GM23338 (cell line): ENCODE results near the gene EFCAB6. TPM values are rescaled to one million over a fixed set of nuclear protein-coding genes. Genes with fewer than 3 reads are reported as not detected.

Experiments used
- ATAC-seq: fragments of 200-7000 bp; cut with Tn5 transposase; 3 replicates; pipeline ENCODE4 v1.9.1; 2020
- DNase-seq: peaks from one replicate; pipeline ENCODE4 v3.0.0-alpha.2; 2015; ENCODE audit warnings: low spot score
- H2AFZ ChIP-seq: fragments of 200-600 bp; sonication (generic); 2 replicates; pipeline ENCODE4 v1.8.0; 2016; ENCODE audit warnings: antibody characterized with exemption, mild to moderate bottlenecking, moderate library complexity
- H3F3A ChIP-seq: fragments of 200-600 bp; sonication (generic); replicated peaks from 2 replicates; pipeline ENCODE4 v1.8.0; 2017; ENCODE audit warnings: antibody characterized with exemption, mixed run types, low read depth
- H3K27ac ChIP-seq: fragments of 200-600 bp; sonication (generic); 2 replicates; pipeline ENCODE4 v1.6.1; 2016; ENCODE audit warnings: low read depth
- H3K27me3 ChIP-seq: fragments of 200-600 bp; sonication (generic); 2 replicates; pipeline ENCODE4 v1.8.0; 2016; ENCODE audit warnings: mild to moderate bottlenecking, mixed run types, moderate library complexity; ENCODE audit not compliant: insufficient read depth
- H3K36me3 ChIP-seq: fragments of 200-600 bp; sonication (generic); 2 replicates; pipeline ENCODE4 v1.8.0; 2016; ENCODE audit warnings: mild to moderate bottlenecking; ENCODE audit not compliant: insufficient read depth
- H3K4me1 ChIP-seq: fragments of 200-600 bp; sonication (generic); 2 replicates; pipeline ENCODE4 v1.8.0; 2016; ENCODE audit warnings: mild to moderate bottlenecking, moderate library complexity; ENCODE audit not compliant: insufficient read depth
- H3K4me2 ChIP-seq: fragments of 200-600 bp; sonication (generic); 2 replicates; pipeline ENCODE4 v1.7.1; 2017; ENCODE audit warnings: mixed run types
- H3K4me3 ChIP-seq: fragments of 200-600 bp; sonication (generic); 2 replicates; pipeline ENCODE4 v1.6.1; 2016; ENCODE audit warnings: mixed run types
- H3K79me2 ChIP-seq: fragments of 200-600 bp; sonication (generic); replicated peaks from 2 replicates; pipeline ENCODE4 v1.8.0; 2017; ENCODE audit warnings: mild to moderate bottlenecking; ENCODE audit not compliant: insufficient read depth
- H3K9me2 ChIP-seq: fragments of 200-600 bp; sonication (generic); 2 replicates; pipeline ENCODE4 v1.8.0; 2017; ENCODE audit not compliant: insufficient read depth
- H4K20me1 ChIP-seq: fragments of 200-600 bp; sonication (generic); replicated peaks from 2 replicates; pipeline ENCODE4 v1.8.0; 2017; ENCODE audit warnings: mild to moderate bottlenecking; ENCODE audit not compliant: insufficient read depth
- H3K27ac Mint-ChIP-seq: 2 replicates; pipeline ENCODE4 v1.8.0; 2020; ENCODE audit warnings: inconsistent platforms, mild to moderate bottlenecking, moderate library complexity, mixed read lengths
- H3K27me3 Mint-ChIP-seq: 3 replicates; pipeline ENCODE4 v1.8.0; 2022; ENCODE audit warnings: low read depth, mild to moderate bottlenecking, moderate library complexity, mixed read lengths, inconsistent platforms; ENCODE audit not compliant: insufficient read depth, poor library complexity
- H3K36me3 Mint-ChIP-seq: 3 replicates; pipeline ENCODE4 v1.8.0; 2021; ENCODE audit warnings: low read depth, mild to moderate bottlenecking, inconsistent platforms, moderate library complexity, mixed read lengths
- H3K4me1 Mint-ChIP-seq: 3 replicates; pipeline ENCODE4 v1.8.0; 2020; ENCODE audit warnings: mild to moderate bottlenecking, inconsistent platforms, mixed read lengths
- H3K4me3 Mint-ChIP-seq: 3 replicates; pipeline ENCODE4 v1.8.0; 2021; ENCODE audit warnings: moderate library complexity, mild to moderate bottlenecking, inconsistent platforms, mixed read lengths
- H3K9me3 Mint-ChIP-seq: 3 replicates; pipeline ENCODE4 v1.8.0; 2020; ENCODE audit warnings: moderate library complexity, mild to moderate bottlenecking, inconsistent platforms, mixed read lengths
- EZH2 ChIP-seq: fragments of 200-600 bp; sonication (generic); IDR thresholded peaks from one replicate; pipeline ENCODE4 v1.8.0; 2017; ENCODE audit warnings: antibody characterized with exemption, mild to moderate bottlenecking, low read depth; ENCODE audit not compliant: unreplicated experiment
- EZH2phosphoT487 ChIP-seq: fragments of 200-600 bp; sonication (generic); IDR thresholded peaks from one replicate; pipeline ENCODE4 v1.8.1; 2018; ENCODE audit warnings: antibody characterized with exemption; ENCODE audit not compliant: unreplicated experiment
- JUNB ChIP-seq: IDR thresholded peaks from one replicate; pipeline ENCODE4 v1.6.1; 2016; ENCODE audit warnings: antibody characterized with exemption; ENCODE audit not compliant: unreplicated experiment
- NANOG ChIP-seq: IDR thresholded peaks from 2 replicates; pipeline ENCODE4 v1.6.1; 2016; ENCODE audit warnings: antibody characterized with exemption, borderline replicate concordance
- POLR2AphosphoS5 ChIP-seq: IDR thresholded peaks from 2 replicates; pipeline ENCODE4 v1.6.1; 2016; ENCODE audit warnings: antibody characterized with exemption, low read depth
- STAT1 ChIP-seq: IDR thresholded peaks from one replicate; pipeline ENCODE4 v1.6.1; 2016; ENCODE audit warnings: antibody characterized with exemption; ENCODE audit not compliant: unreplicated experiment
- ZNF114 ChIP-seq: fragments of 250-450 bp; sonication (Bioruptor Pico); IDR thresholded peaks from 2 replicates; pipeline ENCODE4 v1.5.0; 2020; ENCODE audit warnings: mild to moderate bottlenecking, moderate library complexity
- ZNF331 ChIP-seq: fragments of 250-450 bp; sonication (Bioruptor Pico); IDR thresholded peaks from 2 replicates; pipeline ENCODE4 v1.5.0; 2020; ENCODE audit warnings: low read depth, mild to moderate bottlenecking, moderate library complexity
- polyA plus RNA-seq: library from polyadenylated mRNA; unstranded; fragments of >200 nt; fragmentation: Nextera tagmentation; extraction: Ambion mirVana; gene quantifications from 2 replicates; pipeline ENCODE4 v1.2.1, GENCODE V29; 2016
- total RNA-seq: library from RNA; depleted of rRNA; stranded (reverse); fragments of >200 nt; shearing (Covaris generic); gene quantifications from 2 replicates; pipeline ENCODE4 v1.2.3, GENCODE V29; 2014
- TF ChIP-seq, protein P1 (sequence below): fragments of 250-450 bp; sonication (Bioruptor Pico); IDR thresholded peaks from 2 replicates; pipeline ENCODE4 v1.5.0; 2020; ENCODE audit warnings: mild to moderate bottlenecking, moderate library complexity
- TF ChIP-seq, protein P2 (sequence below): IDR thresholded peaks from one replicate; pipeline ENCODE4 v1.6.1; 2018; ENCODE audit warnings: antibody characterized with exemption; ENCODE audit not compliant: unreplicated experiment
- TF ChIP-seq, protein P3 (sequence below), 2 experiments: fragments of 200-600 bp in 1 of 2; sonication (generic) in 1 of 2; conservative IDR thresholded peaks; 2 replicates each; pipeline versions ENCODE4 v1.5.1 to v1.6.1; 2016 to 2017; ENCODE audit warnings: antibody characterized with exemption in 2 of 2, low read depth in 2 of 2, mild to moderate bottlenecking in 2 of 2, moderate library complexity in 1 of 2

Gene EFCAB6
- total and polyA plus RNA-seq, 2 experiments from 2014 or later = 1.1 to 1.8 TPM

DNA sequence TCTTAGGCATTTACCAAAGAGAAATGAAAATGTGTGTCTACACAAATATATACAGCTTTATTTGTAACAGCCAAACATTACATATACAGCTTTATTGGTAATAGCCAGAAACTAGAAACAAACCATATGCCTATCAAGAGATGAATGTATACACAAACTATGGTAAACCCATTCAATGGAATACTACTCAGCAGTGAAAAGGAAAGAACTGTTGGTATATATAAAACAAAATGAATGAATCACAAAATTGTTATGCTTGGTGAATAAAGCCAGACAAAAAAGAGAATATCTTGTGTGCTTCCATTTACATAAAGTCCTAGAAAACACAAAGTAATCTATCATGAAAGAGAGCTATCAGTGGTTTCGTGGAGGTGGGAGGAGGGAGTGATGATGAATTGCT, 142.9 kb downstream of the EFCAB6 start:
- H3K4me1 ChIP-seq = no peaks in the 10 kb centered on the region
- H3K27ac Mint-ChIP-seq = no peak overlapping the region
- H3K9me2 ChIP-seq = no peaks in the 10 kb centered on the region
- no peaks in the 10 kb centered on the region for H3K27me3 Mint-ChIP-seq
- ATAC-seq (no peak), DNase-seq (no peak)
- H2AFZ ChIP-seq = no peak overlapping the region
- no peaks in the 10 kb centered on the region for H4K20me1 ChIP-seq
- H3F3A ChIP-seq = no peaks in the 10 kb centered on the region
- H3K4me1 Mint-ChIP-seq = no peaks in the 10 kb centered on the region; the same call in 1 of the 3 replicates
- H3K36me3 ChIP-seq = no peaks in the 10 kb centered on the region
- no peaks in the 10 kb centered on the region for H3K27me3 ChIP-seq
- no peaks in the 10 kb centered on the region for H3K36me3 Mint-ChIP-seq
- no peak overlapping the region for H3K4me3 Mint-ChIP-seq
- H3K79me2 ChIP-seq = no peaks in the 10 kb centered on the region
- no peak overlapping the region for H3K27ac ChIP-seq
- TF ChIP-seq EZH2phosphoT487 (no peak), NANOG (no peak), EZH2 (no peak), ZNF114 (CRISPR knock-in tag) (no peak), POLR2AphosphoS5 (no peak), ZNF331 (CRISPR knock-in tag) (no peak), JUNB (no peak), STAT1 (no peak)
- TF ChIP-seq, protein P1, sequence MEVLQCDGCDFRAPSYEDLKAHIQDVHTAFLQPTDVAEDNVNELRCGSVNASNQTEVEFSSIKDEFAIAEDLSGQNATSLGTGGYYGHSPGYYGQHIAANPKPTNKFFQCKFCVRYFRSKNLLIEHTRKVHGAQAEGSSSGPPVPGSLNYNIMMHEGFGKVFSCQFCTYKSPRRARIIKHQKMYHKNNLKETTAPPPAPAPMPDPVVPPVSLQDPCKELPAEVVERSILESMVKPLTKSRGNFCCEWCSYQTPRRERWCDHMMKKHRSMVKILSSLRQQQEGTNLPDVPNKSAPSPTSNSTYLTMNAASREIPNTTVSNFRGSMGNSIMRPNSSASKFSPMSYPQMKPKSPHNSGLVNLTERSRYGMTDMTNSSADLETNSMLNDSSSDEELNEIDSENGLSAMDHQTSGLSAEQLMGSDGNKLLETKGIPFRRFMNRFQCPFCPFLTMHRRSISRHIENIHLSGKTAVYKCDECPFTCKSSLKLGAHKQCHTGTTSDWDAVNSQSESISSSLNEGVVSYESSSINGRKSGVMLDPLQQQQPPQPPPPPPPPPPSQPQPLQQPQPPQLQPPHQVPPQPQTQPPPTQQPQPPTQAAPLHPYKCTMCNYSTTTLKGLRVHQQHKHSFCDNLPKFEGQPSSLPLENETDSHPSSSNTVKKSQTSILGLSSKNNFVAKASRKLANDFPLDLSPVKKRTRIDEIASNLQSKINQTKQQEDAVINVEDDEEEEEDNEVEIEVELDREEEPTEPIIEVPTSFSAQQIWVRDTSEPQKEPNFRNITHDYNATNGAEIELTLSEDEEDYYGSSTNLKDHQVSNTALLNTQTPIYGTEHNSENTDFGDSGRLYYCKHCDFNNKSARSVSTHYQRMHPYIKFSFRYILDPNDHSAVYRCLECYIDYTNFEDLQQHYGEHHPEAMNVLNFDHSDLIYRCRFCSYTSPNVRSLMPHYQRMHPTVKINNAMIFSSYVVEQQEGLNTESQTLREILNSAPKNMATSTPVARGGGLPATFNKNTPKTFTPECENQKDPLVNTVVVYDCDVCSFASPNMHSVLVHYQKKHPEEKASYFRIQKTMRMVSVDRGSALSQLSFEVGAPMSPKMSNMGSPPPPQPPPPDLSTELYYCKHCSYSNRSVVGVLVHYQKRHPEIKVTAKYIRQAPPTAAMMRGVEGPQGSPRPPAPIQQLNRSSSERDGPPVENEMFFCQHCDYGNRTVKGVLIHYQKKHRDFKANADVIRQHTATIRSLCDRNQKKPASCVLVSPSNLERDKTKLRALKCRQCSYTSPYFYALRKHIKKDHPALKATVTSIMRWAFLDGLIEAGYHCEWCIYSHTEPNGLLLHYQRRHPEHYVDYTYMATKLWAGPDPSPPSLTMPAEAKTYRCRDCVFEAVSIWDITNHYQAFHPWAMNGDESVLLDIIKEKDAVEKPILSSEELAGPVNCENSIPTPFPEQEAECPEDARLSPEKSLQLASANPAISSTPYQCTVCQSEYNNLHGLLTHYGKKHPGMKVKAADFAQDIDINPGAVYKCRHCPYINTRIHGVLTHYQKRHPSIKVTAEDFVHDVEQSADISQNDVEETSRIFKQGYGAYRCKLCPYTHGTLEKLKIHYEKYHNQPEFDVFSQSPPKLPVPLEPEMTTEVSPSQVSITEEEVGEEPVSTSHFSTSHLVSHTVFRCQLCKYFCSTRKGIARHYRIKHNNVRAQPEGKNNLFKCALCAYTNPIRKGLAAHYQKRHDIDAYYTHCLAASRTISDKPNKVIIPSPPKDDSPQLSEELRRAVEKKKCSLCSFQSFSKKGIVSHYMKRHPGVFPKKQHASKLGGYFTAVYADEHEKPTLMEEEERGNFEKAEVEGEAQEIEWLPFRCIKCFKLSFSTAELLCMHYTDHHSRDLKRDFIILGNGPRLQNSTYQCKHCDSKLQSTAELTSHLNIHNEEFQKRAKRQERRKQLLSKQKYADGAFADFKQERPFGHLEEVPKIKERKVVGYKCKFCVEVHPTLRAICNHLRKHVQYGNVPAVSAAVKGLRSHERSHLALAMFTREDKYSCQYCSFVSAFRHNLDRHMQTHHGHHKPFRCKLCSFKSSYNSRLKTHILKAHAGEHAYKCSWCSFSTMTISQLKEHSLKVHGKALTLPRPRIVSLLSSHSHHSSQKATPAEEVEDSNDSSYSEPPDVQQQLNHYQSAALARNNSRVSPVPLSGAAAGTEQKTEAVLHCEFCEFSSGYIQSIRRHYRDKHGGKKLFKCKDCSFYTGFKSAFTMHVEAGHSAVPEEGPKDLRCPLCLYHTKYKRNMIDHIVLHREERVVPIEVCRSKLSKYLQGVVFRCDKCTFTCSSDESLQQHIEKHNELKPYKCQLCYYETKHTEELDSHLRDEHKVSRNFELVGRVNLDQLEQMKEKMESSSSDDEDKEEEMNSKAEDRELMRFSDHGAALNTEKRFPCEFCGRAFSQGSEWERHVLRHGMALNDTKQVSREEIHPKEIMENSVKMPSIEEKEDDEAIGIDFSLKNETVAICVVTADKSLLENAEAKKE (CRISPR knock-in tag) = no peak
- TF ChIP-seq, protein P2, sequence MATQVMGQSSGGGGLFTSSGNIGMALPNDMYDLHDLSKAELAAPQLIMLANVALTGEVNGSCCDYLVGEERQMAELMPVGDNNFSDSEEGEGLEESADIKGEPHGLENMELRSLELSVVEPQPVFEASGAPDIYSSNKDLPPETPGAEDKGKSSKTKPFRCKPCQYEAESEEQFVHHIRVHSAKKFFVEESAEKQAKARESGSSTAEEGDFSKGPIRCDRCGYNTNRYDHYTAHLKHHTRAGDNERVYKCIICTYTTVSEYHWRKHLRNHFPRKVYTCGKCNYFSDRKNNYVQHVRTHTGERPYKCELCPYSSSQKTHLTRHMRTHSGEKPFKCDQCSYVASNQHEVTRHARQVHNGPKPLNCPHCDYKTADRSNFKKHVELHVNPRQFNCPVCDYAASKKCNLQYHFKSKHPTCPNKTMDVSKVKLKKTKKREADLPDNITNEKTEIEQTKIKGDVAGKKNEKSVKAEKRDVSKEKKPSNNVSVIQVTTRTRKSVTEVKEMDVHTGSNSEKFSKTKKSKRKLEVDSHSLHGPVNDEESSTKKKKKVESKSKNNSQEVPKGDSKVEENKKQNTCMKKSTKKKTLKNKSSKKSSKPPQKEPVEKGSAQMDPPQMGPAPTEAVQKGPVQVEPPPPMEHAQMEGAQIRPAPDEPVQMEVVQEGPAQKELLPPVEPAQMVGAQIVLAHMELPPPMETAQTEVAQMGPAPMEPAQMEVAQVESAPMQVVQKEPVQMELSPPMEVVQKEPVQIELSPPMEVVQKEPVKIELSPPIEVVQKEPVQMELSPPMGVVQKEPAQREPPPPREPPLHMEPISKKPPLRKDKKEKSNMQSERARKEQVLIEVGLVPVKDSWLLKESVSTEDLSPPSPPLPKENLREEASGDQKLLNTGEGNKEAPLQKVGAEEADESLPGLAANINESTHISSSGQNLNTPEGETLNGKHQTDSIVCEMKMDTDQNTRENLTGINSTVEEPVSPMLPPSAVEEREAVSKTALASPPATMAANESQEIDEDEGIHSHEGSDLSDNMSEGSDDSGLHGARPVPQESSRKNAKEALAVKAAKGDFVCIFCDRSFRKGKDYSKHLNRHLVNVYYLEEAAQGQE = no peak
- TF ChIP-seq, protein P3, sequence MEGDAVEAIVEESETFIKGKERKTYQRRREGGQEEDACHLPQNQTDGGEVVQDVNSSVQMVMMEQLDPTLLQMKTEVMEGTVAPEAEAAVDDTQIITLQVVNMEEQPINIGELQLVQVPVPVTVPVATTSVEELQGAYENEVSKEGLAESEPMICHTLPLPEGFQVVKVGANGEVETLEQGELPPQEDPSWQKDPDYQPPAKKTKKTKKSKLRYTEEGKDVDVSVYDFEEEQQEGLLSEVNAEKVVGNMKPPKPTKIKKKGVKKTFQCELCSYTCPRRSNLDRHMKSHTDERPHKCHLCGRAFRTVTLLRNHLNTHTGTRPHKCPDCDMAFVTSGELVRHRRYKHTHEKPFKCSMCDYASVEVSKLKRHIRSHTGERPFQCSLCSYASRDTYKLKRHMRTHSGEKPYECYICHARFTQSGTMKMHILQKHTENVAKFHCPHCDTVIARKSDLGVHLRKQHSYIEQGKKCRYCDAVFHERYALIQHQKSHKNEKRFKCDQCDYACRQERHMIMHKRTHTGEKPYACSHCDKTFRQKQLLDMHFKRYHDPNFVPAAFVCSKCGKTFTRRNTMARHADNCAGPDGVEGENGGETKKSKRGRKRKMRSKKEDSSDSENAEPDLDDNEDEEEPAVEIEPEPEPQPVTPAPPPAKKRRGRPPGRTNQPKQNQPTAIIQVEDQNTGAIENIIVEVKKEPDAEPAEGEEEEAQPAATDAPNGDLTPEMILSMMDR (conservative IDR thresholded peaks at IDR 0.05; ENCODE audit: low read depth in 2 of 2) = no peak
- no peak overlapping the region for H3K4me3 ChIP-seq
- 0 out of 3 replicates have a peak, but pooled peaks cover 4% of the 10 kb centered on the region for H3K9me3 Mint-ChIP-seq
- H3K4me2 ChIP-seq = no peak overlapping the region
